Right forelimb (tissue), 1 donor: Measurements from ENCODE around the gene SYNJ2.
"Not testable (repeated sequence)": the region's sequence is repeated elsewhere in the genome, so short reads cannot be mapped to it uniquely, and the experiment has no call there.

Experiments
- DNase-seq: peaks from one replicate; pipeline ENCODE4 v3.0.0-alpha.2; 2018

SYNJ2 gene, protein sequence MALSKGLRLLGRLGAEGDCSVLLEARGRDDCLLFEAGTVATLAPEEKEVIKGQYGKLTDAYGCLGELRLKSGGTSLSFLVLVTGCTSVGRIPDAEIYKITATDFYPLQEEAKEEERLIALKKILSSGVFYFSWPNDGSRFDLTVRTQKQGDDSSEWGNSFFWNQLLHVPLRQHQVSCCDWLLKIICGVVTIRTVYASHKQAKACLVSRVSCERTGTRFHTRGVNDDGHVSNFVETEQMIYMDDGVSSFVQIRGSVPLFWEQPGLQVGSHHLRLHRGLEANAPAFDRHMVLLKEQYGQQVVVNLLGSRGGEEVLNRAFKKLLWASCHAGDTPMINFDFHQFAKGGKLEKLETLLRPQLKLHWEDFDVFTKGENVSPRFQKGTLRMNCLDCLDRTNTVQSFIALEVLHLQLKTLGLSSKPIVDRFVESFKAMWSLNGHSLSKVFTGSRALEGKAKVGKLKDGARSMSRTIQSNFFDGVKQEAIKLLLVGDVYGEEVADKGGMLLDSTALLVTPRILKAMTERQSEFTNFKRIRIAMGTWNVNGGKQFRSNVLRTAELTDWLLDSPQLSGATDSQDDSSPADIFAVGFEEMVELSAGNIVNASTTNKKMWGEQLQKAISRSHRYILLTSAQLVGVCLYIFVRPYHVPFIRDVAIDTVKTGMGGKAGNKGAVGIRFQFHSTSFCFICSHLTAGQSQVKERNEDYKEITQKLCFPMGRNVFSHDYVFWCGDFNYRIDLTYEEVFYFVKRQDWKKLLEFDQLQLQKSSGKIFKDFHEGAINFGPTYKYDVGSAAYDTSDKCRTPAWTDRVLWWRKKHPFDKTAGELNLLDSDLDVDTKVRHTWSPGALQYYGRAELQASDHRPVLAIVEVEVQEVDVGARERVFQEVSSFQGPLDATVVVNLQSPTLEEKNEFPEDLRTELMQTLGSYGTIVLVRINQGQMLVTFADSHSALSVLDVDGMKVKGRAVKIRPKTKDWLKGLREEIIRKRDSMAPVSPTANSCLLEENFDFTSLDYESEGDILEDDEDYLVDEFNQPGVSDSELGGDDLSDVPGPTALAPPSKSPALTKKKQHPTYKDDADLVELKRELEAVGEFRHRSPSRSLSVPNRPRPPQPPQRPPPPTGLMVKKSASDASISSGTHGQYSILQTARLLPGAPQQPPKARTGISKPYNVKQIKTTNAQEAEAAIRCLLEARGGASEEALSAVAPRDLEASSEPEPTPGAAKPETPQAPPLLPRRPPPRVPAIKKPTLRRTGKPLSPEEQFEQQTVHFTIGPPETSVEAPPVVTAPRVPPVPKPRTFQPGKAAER (N-terminal part only)

DNA sequence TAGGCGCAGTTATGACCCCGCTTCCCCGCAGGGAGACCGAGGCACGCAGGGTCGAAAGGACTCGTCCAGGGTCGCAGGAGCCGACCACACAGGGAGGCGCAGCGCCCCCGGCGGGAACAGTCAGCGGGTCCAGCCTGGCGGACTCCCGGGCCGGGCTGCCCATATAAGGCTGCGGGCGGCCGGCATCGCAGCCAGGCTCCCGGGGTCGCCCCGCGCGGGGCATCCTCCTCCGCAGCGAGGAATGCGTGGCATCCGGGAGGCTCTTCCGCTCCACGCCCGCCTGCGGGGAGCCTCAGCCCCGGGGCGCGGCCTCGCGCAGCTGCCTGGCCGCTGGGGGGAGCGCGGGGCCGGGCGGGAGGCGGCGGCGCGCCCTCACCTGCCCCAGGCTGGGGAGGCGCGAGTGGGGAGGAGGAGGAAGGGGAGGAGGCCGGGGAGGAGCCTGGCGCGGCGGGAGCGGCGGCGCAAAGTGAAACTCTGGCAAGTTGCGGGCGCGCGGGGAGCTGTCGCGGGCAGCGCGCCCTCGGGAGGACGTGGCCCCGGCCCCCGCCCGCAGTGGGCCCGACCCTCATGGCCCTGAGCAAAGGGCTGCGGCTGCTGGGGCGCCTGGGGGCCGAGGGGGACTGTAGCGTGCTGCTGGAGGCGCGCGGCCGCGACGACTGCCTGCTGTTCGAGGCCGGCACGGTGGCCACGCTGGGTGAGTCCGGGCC, at the start of gene SYNJ2:
SYNJ2 (plus strand) TSS at position 469 of the 707 bp plus-strand sequence; CDS start at position 568, 99 bp downstream.
- DNase-seq = peak; percentile 82

DNA sequence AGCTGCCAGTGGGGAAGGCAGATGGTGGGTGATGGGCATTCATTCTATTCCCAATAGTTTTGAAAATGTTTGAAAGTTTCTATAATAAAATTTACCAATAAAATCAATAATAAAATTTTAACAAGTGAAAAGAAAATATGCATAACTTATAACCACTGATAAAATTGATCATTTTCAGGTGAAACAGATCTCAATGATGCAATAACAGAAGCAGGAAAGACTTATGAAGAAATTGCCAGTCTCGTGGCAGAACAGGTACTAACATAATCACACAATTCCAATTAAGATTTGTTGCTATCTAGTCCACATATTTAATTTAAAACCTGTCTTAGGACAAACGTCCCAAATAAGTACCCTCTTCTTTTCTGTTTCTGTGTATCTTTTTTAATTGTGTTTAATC, 45.9 kb upstream of the SYNJ2 start:
- no peak for DNase-seq

DNA sequence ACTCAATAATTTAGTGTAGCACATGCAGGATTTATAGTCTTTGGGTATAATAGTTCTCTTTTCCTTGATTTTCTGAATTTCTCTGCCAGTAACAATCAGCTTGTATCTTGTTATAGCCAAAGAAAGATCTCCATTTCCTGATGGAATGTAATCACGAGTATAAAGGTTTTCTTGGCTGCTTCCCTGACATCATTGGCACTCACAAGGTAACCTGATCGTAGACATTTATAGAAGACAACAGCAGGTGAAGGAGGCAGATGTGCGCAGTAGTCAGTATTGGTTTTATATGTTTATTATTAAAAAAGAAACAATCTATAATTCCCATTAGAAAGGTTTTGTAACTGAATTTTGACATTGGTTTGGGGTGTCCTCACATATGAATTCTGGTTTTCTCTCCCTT, 44.3 kb upstream of the SYNJ2 start:
- DNase-seq = no peak

DNA sequence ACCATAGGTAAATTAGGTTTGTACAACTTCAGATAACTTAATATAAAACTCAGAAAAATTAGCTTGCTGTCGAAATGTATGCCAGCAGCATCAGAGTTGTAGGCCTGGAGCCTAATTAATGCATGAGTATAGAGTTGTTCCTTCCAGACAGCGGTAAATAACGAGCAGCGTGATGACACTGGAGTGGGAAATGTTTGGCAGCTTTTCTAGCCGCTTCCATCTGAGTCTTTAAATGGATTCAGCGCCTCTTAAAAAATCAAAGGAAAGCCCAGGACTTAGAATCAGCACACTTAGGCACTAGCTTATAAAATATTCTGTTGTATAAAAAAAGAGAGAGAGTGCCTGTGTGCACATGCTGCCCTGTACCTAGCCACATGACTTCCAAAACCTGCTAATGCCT, 43.7 kb upstream of the SYNJ2 start:
- DNase-seq = no peak

DNA sequence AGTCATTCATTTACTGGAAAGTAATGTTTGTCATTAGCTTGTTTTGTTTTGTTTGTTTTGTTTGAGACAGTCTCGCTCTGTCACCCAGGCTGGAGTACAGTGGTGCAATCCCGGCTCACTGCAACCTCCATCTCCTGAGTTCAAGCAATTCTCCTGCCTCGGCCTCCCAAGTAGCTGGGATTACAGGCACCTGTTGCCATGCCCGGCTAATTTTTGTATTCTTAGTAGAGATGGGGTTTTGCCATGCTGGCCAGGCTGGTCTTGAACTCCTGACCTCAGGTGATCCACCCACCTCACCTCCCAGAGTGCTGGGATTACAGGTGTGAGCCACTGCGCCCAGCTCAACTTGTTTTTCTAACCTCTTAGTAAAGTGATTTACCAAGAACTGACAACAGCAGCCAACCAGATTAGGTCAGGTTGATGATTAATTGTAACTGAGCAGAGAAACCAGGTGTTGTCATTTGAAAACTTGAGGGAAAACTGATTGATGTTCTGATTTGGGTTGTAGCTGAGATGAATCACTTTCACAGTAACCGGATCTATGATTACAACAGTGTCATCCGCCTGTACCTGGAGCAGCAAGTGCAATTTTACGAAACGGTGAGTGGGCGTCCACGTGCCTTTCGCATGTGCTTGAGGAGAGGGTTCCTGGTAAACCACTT, 41.2 kb upstream of the SYNJ2 start:
- DNase-seq = not testable (repeated sequence)

DNA sequence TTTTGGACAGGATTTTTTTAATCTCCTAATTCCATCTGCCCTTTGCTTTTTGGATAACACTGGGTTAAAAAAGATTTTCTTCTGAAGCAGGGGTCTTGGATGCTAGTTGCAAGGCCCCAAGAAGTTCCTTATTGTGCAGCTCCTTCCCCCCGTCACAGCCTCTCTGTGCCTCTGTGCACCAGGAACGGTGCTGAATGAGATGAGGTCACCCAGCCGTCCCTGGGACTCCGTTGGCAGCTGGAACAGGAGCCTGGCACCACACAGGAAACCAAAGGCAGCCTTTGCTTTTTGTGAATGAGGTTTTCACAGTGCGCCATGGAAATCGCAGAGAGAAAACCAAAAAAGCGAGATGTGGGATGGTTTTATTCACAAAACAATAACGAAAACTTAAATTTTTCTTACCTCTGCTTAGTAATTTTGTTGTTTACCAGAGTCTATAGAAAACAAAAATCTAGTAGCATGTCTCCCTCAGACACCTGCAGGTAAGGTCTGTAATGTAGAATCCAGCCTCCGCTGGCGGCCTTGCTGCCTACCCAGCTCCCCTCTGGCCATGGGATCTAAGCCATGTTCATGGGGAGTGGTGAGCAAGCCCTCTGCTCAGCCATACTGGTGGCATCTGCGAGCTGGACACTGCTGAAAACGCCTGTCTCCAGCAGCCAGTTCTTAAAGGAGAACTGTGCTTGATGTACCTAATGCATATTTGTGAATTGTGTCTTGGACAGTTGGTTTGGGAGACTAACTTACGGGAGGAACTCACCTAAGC, 40.4 kb upstream of the SYNJ2 start:
- DNase-seq = no peak

DNA sequence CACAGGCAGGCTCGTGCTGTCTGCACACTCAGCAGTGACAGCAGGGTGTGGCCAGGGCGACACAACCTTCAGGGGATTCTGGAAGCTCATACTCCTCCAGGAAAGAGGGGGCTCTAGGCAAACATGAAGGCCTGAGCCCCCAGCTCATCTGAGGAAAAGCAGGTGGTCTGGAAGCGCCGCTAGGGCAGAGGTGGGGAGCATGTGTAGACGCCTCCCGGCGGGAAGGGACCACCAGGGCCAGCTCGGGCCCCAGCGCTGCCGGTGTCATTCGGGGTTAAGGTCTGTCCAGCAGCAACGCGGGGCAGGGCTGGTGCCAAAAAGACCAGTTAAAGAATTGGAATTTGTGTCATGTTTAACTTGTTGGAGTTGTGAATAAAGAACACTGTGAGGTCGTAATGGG, 39.3 kb upstream of the SYNJ2 start:
- DNase-seq = no peak

DNA sequence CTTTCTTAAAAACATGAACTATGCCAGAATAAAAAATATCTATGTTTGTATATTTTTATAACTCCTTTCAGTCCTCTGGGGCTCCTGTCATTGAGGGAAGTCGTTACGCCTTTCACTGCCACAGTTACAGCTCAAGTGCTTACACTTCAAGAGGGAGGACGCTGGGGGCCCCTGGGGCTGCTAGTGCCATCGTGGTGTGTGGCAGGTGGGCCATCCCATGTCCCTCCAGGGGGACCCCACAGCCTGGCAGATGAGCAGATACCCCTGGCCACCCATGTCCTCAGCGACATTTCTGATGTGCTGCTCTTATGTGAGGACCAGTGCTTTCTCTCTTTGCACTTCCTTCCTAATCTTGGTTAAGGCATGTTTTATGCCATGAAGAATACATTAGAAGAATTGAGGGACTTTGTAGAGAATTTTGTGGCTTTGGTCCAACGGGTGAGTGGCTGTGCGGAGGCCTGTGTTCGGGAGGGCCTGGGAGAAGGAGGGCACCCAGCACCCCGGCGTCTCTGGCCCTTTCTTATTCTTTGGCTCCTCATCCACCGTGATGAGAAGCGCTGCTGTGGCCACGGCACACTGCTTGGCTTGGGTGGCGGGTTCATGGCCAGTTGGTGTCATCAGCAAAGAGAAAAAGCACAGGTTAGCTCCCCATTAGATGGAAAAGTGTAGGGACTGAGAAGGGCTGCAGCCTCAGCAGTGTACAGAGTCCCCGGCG, 38.3 kb upstream of the SYNJ2 start:
- no peak for DNase-seq

DNA sequence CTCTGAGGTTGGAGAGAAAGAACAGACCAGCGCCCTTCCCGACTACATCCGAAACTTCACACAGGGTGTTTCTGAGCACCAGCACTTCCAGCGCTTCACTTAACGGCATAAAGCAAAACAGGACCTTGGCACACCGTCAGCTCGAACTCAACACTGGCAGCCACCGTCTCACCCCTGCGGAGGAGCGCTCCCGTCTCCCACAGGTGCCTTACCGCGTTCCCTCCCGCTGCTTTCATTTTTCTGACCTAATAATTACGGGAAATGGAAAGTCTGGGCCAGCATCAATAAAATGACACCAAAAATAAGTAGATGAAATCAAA, 37.7 kb upstream of the SYNJ2 start:
- DNase-seq = no peak

DNA sequence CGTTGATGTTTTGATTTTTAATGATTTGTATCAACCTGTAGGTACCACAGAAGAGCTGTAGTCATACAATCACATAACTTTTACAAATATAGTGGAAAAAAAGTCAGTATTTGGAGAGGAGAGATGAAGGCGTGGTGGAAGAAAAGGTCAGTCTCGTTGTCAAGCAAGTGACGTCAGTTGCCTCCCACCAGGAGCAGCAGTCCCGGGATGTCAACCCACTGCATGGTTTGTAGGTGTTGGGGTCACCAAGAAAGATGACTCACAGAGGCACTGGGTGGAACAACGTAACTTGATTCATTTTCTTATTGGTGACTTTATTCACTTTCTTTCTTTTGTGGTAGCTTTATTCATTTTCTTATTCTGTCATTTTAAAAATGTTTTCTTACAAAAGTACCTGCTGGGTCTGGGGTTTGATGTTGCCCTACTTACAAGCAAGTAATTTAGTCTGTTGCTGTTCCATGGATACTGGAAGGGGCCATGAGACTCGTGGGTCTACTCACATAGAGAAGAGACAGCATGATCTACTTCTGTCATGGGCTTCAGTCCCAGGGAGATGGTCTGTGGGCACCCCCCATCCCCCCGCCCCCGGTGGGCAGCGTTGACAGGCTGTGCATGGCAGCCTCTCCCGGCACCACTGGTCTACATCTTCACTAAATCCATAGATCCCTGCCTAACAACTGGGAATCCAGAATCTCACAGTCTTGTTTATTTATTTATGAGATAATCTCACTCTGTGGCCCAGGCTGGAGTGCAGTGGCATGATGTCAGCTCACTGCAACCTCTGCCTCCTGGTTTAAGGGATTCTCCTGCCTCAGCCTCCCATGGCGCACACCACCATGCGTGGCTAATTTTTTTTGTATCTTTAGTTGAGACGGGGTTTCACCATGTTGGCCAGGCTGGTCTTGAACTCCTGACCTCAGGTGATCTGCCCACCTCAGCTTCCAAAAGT, 36.4 kb upstream of the SYNJ2 start:
- DNase-seq = no peak

DNA sequence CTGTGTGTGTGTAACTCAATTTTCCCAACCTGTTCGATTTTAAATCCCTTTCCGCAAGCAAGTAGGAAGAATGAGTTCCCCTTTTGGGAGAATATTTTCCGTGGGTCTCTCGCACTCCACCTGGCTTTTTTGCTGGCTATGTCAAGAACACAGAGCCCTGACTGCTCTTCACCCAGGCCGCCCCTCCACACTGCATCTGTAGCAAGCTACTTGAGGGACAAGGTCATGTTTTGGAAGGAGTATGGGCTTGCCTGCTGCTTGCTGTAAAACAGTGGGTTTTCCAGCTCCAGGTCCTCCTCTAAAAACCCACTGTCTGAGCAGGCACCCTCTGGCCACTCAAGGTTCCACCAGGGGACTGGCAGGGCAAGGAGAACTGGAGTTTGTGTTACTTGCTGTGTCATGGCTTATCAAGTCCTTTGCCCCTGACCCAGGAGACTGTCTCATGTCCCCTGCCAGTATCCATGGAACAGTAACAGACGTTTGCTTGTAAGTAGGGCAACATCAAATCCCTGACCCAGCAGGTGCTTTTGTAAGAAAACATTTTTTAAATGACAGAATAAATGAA, 35.5 kb upstream of the SYNJ2 start:
- no peak for DNase-seq

DNA sequence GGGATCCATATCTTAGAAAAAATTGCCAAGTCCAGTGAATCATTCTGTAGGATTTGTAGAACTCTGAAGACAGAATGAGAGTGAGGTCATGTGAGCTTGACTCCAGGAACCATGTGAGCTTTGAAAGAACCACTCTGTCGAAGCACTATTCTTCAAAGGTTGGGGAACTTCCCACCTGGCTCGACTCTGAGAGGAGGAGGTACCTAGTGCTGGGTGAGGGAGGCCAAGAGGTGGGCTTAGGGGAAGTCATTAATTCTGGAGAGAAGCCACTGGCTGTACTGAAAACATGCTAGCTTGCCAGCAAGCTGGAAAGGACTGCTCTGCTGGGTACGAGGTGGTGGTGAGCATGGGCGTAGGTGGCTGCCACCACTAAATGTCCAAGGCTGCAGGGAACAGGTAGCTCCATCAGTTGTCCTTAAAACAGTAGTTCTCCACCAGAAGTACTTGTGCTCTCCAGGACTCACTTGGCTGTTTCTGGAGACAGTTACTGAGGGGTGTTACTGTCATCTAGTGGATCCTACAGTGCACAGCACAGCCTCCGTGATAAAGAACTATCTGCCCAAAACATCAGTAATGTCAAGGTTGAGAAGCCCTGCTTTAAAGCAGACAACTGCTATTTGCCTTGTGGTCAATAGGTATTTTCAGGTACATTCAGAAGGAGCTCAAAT, 34.7 kb upstream of the SYNJ2 start:
- DNase-seq = no peak

DNA sequence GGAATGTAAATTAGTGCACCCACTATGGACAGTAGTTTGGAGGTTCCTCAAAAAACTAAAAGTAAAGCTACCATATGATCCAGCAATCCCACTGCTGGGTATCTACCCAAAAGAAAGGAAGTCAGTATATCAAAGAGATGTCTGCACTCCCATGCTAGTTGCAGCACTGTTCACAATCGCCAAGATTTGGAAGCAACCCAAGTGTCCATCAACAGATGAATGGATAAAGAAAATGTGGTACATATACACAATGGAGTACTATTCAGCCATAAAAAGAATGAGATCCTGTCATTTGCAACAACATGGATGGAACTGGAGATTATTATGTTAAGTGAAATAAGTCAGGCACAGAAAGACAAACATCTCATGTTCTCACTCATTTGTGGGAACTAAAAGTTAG, 30.8 kb upstream of the SYNJ2 start:
- DNase-seq = not testable (repeated sequence)

DNA sequence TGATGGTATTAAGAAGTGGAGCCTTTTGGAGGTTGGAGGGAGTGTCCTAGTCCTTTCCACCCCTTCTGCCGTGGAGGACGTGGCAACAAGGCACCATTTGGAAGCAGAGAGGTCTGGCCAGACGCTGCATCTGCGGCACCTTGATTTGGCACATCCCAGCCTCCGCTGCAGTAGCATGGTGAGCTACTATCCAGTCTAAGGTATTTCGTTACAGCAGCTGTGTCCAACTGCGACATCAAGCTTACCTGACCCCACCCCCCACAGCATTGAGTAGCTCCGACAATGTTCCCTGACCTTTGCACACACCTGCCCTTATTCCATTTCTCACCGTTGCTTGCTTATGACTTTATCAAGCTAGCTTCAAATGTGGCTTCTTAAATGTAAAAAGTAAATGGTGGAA, 29.8 kb upstream of the SYNJ2 start:
- DNase-seq = no peak

DNA sequence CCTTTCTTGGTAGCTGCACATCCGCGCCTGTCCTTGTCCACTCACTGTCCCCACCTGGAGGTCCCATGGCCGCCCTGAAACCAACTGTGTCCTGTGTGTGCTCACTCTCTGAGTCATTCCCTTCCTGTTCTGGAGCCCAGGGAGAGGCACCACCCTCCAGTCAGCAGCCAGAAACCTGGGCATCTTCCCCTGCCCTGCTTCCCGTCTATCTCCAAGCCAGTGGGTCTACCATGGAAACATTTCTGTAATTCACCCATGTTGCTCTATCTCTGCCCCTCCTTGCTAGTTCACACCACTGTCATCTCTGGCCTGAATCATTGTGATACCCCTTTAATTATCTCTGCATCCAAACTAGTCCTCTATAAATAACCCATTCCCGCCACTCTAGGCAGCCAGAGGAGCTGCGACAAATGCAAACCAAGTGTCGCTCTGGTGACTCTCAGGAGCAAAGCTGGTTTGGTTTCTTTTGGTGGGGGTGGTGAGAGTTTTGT, 28.8 kb upstream of the SYNJ2 start:
- DNase-seq = no peak

DNA sequence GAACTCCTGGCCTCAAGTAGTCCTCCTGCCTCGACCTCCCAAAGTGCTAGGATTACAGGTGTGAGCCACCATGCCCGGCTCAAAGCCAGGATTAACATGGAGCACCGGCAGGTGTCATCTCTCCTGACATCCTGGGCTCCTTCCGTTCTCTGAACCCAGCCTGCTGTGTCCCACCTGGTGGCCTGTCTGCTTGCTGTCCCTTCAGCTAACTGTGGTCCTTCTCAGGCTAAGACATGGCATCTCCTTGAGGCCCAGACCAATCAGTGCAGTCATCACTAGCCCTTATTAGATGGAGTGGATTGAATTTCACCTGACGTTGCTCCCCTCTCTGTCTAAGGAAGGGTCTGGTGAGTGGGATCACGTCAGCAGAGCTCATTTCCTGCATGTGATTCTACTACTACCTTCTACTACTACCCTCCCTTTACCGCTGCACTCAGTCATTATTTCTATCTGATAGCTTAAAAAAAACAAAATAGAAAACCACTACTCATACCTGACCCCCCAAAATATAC, 28.0 kb upstream of the SYNJ2 start:
- no peak for DNase-seq

DNA sequence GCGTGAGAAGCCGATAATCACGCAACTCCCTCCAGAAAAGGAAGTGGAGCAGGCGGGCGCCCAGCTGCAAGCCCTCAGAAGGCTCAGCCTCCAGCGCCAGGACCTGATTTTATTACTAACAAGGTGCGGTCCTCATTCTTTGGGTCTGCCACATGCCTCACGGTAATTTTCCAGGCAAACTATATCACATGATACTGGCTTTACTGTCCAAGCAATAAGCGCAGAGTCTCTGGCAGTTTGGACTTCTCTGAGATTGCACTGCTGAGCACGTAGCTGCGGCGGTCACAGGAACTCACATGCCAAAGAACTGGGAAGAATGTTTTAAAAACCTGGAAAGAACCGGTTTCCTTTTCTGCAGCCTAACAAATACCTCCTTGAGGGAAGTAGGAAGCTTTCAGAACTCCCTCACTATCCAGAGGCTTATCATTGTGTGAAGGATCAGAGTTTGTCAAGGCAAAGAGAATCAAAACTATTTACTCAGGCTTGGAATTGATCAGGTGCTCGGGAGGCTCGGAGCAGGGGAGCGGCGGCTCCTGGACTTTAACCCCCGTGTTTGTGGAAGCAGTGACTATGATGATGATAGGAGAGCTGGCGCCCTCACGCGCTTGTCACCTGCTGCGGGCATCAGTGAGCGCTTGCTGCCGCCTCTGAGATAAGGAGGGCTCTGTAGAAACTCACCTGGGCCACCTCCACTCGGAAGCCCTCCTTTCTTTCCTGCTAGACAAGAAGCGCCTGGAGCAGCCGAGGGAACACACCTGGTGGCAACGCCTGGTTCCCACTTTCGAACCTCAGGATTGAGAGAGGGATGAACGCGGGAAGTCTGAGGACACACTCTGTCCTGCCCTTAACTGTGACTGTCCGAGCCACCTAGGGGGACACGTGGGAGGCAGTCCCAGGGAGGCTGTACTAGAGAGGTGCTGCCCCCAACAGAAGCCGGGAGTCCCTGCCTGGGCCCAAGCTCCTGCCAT, 27.2 kb upstream of the SYNJ2 start:
- no peak for DNase-seq
